HuH-7 (cell line): ENCODE results near the gene OR6T1.

Experiments
- DNase-seq: peaks from one replicate; pipeline ENCODE4 v3.0.0; 2011; ENCODE audit warnings: low spot score

Gene OR6T1, protein sequence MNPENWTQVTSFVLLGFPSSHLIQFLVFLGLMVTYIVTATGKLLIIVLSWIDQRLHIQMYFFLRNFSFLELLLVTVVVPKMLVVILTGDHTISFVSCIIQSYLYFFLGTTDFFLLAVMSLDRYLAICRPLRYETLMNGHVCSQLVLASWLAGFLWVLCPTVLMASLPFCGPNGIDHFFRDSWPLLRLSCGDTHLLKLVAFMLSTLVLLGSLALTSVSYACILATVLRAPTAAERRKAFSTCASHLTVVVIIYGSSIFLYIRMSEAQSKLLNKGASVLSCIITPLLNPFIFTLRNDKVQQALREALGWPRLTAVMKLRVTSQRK

DNA sequence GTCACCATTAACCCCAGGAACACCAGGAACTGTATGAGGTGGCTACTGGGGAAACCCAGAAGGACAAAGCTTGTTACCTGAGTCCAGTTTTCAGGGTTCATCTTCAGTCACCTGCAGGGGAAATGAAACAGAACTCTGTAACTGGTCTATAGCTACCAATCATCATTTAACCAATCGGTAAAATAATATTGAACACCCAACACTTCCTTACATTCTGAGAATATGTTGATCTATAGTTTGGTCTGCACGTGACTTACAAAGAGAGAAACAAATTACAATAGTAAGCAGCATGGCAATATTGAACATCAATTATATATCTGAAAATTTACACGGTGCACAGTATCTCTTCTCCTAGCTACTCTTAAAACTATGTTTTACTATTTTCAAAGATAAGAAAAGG, at the start of gene OR6T1:
Gene OR6T1 (minus strand): TSS at position 101 of the 400 bp plus-strand sequence. CDS start 0 bp downstream, at position 101.
- no peak for DNase-seq

GRCh38 chr11:123979311-123979710, 35.7 kb upstream of the OR6T1 start:
- no peak for DNase-seq

DNA sequence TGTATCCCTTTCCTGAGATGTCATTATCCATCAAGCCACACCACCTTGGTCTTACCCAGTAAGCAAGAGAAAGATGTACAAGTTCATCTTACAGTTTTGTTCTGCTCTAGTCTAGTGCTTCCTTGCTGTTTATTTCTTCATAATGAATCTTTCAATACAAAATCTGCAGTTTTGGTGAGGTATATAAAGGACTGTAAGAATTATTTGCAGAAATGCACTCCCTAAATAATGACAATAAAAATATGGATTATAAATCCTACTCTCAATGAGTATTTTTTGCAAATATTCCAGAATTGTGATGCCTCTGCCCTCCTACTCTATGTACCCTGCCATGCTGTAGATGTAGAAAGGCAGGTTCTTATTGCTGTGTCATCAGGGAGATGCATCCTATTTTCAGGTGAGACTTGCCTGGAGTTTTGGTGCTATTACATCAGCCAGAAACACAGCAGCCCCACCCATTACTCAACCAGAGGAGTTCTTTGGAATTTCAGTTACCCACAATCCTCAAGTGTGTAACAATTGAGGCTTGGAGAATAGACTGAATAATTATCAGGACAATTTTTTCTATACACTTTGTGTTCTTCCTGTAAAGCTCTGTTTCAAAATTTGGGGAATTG, 34.2 kb upstream of the OR6T1 start, which contains the start of gene OR10S1:
Gene OR10S1 (minus strand): TSS at position 51 of the 617 bp plus-strand sequence. CDS start 117 bp downstream, outside the sequence.
- no peak for DNase-seq

- no peak for DNase-seq
Measured at GRCh38 chr11:123976770-123977560, 33.3 kb upstream of the OR6T1 start.

DNA sequence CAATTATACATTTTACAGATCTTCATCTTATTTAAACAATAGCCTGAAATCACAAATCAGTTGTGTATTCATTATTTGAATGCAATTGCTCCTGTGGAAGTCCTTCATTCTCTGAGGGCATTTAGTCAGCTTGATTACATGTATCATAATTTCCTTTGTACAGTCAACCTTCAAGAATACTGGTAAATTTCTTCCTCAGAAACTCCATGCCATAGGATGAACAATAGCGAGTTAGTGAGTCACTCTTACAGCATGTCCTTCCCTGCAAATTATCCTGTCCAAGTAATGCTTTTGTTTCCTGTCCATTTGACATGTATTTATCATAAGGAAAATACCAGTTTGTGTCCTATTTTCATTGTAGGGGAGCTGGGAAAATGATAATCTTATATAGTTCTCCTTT, 30.2 kb upstream of the OR6T1 start:
- DNase-seq: no peak

DNA sequence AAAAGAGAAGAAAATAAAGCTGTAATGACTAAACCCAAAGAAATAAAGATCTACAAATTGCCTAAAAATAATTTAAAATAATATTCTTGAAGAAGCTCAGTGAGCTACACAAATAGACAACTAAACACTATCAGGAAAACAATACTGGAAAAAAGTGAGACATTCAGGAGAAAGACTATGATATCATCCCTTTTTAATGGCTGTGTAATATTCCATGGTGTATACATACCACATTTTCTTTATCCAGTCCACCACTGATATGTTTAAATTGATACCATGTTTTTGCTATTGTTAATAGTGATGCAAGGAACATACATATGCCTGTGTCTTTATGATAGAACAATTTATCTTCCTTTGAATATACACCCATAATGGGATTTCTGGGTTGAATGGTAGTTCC, 13.1 kb upstream of the OR6T1 start:
- no peak for DNase-seq

- DNase-seq: no peak
Measured at GRCh38 chr11:123945132-123945531, 1.5 kb upstream of the OR6T1 start.

GRCh38 chr11:123942413-123942812, 1.2 kb downstream of the OR6T1 start:
- no peak for DNase-seq

- DNase-seq: no peak
Measured at GRCh38 chr11:123939317-123939716, 4.3 kb downstream of the OR6T1 start, which contains the start of gene OR4D5. Gene OR4D5 (plus strand): TSS chr11:123939617. CDS start chr11:123939617, 0 bp downstream.

- DNase-seq: no peak
Measured at GRCh38 chr11:123924027-123924426, 19.6 kb downstream of the OR6T1 start.

DNA sequence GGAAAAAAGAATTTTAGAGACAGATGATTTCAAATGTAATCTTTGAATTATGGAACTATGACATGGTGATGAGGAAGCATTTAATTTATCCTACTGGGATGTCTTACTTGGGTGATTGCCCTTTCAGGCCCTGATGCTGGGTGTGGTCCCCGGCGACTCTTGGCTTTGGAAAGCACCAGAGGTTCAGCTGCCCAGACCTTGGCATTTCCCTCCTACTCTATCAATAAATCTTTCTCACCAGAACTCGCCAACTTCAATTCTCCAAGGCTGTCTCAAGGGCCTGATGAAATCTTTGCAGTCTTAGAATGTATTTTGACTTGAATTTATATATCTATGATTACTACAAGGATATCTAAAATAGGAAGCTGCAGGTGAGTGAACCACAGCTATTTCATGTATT, 22.7 kb downstream of the OR6T1 start:
- DNase-seq: no peak

DNA sequence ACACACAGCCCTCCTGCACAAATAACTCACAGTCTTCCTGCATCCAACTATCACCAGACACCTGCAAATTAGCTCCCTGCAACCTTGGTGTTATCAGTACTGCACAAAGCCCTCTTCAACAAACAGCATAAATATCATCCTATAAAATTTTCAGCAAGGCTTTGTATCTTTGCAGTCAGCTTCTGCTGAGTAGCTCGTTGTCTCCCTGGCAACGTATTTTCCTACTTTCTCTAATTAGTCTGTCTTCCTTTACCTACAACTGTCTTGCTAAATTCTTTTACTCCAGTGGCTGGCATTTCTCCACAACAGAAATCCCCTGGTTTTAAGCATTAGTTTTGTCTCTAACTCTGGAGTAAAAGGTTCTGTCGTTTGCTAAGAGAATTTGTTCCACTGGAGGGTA, 37.8 kb downstream of the OR6T1 start:
- DNase-seq: no peak

- DNase-seq: no peak
Measured at GRCh38 chr11:123904932-123905331, 38.7 kb downstream of the OR6T1 start.

GRCh38 chr11:123903932-123904331, 39.7 kb downstream of the OR6T1 start:
- no peak for DNase-seq

DNA sequence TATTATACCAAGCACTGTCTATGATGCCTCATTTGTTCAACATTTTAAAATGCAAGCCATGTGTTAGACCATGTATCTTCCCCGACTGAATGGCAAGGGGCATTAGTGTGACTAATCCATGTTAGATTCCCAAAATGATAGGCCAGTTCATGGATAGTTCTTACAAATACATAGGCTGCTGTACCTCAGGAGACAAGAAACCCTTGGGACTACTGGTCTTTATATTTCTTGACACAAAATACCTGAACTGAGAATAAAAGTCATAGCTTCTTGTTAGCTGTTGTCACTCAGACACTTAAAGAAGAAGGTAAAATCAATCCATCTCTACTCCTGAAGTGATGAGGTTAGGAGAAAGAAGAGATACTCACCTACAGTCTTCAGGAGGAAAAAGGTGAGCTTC, 41.8 kb downstream of the OR6T1 start, which contains the start of gene OR8D4:
Gene OR8D4 (plus strand): TSS at position 301 of the 400 bp plus-strand sequence. CDS start 4,265 bp downstream, outside the sequence.
- DNase-seq: no peak

- no peak for DNase-seq
Measured at GRCh38 chr11:123899792-123900191, 43.8 kb downstream of the OR6T1 start.
